Fibroblast of the aortic adventitia (primary cell): ENCODE data around the gene HDAC10. TPM values are rescaled to one million over a fixed set of nuclear protein-coding genes. Genes with fewer than 3 reads are reported as not detected.

ENCODE experiments used
- DNase-seq: peaks from one replicate; pipeline ENCODE4 v3.0.0-alpha.2; 2010; ENCODE audit warnings: low read depth
- H3K4me3 ChIP-seq: 2 replicates; pipeline ENCODE4 v1.5.1; 2011; ENCODE audit warnings: low read depth, mild to moderate bottlenecking, control low read depth, low read length, moderate library complexity
- CTCF ChIP-seq: IDR thresholded peaks from 2 replicates; pipeline ENCODE4 v1.5.1; 2011; ENCODE audit warnings: mild to moderate bottlenecking, low read length, control low read depth, inconsistent platforms; ENCODE audit not compliant: insufficient read depth
- total RNA-seq: library from RNA; depleted of rRNA; stranded (reverse); fragments of >200 nt; gene quantifications from 2 replicates; pipeline ENCODE4 v1.2.3, GENCODE V29; 2012; ENCODE audit warnings: low replicate concordance

Gene HDAC10
- total RNA-seq, 1 donor = 15.4 TPM

- no peak for DNase-seq
- no peak for TF ChIP-seq CTCF
- no peak overlapping the region for H3K4me3 ChIP-seq
These were observed 27.0 kb downstream of the HDAC10 start for GRCh38 chr22:50224071-50224470.

- no peak for TF ChIP-seq CTCF
- H3K4me3 ChIP-seq = no peak overlapping the region
- no peak for DNase-seq
These were observed 28.6 kb downstream of the HDAC10 start for GRCh38 chr22:50222508-50222907.

GRCh38 chr22:50221410-50222300, 29.4 kb downstream of the HDAC10 start:
- DNase-seq = no peak
- no peak for TF ChIP-seq CTCF
- H3K4me3 ChIP-seq = no peak overlapping the region

GRCh38 chr22:50220603-50221409, 30.3 kb downstream of the HDAC10 start:
- H3K4me3 ChIP-seq = no peak overlapping the region
- no peak for TF ChIP-seq CTCF

GRCh38 chr22:50219800-50220602, 31.1 kb downstream of the HDAC10 start:
- no peak for DNase-seq
- H3K4me3 ChIP-seq = no peak overlapping the region

More at GRCh38 chr22:50220603-50221409, 30.3 kb downstream of the HDAC10 start:
- no peak for DNase-seq

More at GRCh38 chr22:50219800-50220602, 31.1 kb downstream of the HDAC10 start:
- TF ChIP-seq CTCF = no peak
